Fibroblast of peridontal ligament (primary cell): ENCODE measurements around the gene DLG2.
"Not testable (repeated sequence)": the region's sequence is repeated elsewhere in the genome, so short reads cannot be mapped to it uniquely, and the experiment has no call there.

Source experiments
- DNase-seq: peaks from one replicate; pipeline ENCODE4 v3.0.0-alpha.2; 2010; ENCODE audit errors: extremely low read depth

DLG2 gene

DNA sequence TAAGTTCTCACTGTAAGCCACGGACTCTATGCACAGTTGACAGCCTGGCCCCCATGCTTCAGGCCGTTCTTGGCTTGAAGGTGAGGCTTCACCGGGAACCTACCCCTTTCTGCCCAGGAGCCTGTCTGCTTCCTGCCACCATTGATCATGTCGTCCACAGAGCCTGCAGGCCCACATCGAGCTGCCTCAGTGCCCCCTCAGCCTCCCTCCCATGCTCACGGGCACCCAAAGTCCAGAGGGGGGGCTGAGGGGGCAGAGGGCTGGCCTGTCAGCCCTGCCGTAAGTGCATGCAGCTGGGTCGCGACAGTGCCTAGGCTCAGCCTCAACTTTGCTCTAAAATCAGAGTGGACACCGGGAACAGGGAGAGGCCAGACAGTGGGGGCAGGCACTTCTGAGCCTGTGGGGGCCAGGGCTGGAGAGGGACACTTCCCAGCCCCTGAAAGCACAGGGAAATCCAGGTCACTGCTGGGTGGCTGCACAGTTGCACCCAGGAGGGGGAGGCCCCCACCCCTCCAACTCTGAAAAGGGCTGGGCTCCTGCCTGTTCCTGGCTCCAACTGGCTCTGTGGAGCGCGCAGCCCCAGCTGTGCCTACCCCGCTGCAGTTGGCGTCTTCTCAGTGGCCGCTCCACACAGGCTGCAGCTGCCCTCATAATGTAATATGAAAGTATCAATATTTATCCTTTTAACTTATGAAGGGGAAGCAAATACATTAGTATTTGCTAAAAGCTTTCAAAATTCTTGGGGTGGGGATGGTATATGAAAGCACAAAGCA, 598.6 kb downstream of the DLG2 start:
- DNase-seq: no peak

DNA sequence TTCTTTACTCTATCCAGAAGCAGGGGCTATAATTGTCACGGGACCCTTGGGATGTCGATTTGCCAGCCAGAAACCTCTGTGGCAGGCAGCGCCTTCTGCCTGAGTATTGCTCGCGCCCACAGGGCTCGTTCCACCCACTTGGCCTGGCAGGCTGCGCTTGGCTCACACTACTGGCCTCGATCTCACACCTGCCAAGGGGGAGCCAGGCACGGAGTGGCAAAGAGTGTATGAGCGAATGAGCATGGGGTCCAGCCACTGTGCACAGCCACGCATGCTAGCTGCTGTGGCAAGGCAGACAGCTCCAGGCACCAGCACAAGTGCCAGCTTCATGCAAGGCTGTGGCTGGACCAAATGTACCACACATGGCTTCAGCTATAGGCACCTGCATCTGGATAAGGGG, 599.8 kb downstream of the DLG2 start:
- no peak for DNase-seq

DNA sequence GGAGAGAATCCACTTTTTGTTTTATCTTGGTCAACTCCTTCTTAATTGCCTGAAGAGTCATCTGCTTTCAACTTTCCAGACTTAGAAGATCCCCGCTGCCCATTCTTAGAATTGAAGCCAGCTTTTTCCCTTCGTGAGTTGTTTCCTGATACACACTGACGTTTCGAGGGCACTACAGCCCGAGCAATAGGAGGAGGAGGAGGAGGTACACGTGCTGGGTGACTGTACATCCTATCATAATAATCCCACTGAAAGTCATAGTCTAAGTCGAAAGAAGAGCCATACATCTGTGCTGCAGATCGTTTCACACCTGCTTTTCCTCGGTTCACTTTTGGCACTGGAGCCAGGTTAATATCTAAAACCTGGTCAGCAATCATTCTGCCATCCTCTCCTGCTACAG, 606.1 kb downstream of the DLG2 start:
- DNase-seq: no peak

DNA sequence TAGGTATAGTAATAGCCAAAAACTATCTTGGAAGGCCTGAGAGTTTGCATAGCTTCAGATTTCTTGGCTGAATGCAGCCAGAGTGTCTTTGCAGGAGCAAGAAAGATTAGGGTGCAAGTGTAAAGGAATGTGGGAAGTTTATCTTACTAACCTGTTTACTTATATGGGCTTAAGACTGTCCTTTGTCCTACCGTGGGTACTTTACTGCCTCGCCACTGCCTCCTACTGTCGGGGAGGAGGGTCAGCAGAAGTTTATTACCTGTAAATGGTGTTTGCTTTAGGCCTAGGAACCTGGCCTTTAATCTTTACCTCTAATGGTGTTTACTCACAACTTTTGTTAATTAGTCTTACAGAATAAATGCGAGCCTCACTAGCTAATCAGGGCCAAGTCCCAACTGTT, 633.8 kb downstream of the DLG2 start:
- peak; percentile 7 for DNase-seq

DNA sequence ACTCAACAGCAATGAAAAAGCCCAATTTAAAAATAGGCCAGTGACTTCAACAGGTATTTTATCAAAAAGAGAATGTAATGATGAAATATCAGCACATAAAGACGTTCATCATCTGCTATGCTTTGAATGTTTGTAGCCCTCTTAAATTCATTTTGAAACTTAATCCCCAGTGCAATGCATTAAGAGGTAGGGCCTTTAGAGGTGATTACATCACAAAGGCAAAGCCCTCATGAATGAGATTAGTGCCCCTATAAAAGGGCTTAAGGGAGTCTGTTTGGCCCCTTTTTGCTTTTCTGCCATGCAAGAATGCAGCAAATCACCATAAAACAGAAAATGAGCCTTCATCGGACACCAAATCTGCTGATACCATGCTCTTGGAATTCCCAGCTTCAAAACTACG, 637.0 kb downstream of the DLG2 start:
- DNase-seq: no peak

DNA sequence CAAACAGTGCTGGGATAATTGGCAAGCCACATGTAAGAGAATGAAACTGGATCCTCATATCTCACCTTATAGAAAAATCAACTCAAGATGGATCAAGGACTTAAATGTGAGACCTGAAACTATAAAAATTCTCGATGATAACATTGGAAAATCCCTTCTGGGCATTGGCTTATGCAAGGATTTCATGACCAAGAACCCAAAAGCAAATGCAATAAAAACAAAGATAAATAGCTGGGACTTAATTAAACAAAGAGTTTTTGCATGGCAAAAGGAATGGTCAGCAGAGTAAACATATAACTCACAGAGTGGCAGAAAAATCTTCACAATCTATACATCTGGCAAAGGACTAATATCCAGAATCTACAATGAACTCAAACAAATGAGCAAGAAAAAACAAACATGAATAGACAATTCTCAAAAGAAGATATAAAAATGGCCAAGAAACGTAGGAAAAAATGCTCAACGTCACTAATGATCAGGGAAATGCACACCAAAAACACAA, 639.4 kb downstream of the DLG2 start:
- DNase-seq: not testable (repeated sequence)

DNA sequence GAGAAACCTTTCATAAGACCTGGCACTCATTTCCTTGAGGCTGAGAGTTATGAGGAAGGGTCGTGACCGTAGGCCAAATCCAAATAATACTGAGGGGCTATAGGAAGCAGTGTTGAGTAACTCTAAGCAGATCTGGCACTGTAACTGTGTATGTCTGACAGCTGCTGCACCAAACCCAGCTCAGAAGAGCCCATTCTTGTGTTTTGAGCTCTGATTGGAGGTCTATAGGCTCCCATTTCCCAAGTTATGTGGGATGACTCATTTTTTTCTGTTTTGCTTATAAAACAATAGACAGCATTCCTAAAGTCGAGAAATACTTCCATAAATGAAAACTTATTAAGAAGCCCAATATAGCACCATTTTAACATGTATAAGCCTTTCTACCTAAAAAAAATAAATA, 645.8 kb downstream of the DLG2 start:
- peak; percentile 17 for DNase-seq

DNA sequence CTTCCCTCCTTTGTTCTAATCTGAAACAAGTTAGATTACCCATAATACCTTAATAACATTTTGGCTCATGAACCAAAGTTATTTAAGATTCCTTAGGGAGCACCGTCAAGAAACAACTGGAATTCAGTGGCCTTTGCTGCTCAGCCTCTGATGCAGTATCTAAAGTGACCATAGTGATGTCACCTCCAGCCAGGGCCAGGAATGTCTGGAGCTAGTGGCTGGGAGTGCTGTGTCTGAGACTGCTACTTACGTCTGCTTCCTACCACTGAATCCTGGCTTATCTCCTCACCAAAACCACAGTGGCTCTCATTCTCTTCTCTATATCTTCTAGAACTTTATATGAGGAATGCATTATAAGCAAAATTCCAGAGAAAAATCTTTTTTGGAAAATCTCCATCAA, 658.0 kb downstream of the DLG2 start:
- peak; percentile 59 for DNase-seq

DNA sequence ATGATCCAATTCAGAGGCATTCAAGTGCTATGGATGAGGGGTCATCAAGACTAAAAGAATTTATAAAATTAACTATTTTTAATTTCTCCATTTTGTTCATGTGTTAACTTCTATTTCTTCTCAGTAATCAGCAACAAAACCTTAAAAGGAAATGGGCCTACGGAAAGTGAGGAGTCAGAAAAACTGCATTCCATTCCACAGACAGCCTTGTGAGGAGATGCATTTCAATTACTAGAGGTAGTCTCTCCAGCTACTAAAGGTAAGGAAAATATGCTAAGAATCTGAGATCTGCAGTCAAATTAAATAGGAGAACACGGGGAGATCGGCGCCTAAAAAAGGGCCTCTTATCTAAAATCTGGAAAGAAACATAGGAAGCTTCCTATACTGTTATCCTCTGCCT, 661.7 kb downstream of the DLG2 start:
- DNase-seq: no peak

DNA sequence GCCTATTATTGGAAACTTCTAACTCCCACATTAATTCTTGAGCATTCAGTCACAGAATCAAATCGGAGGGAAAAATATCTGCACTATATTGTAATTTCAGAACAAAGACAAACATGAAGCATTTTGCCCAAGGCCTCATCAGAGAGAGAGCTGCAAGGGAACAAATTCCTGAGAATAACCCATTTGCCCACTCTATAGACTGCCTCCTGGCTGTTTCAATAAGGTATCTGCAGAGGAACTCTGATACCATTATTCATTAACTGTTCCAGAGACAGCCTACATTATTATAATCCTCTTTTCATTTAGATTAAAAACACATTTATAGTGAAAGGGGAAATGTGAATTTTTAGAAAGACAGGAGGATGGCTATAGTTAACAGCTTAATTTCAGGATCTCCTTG, 663.9 kb downstream of the DLG2 start:
- DNase-seq: no peak

DNA sequence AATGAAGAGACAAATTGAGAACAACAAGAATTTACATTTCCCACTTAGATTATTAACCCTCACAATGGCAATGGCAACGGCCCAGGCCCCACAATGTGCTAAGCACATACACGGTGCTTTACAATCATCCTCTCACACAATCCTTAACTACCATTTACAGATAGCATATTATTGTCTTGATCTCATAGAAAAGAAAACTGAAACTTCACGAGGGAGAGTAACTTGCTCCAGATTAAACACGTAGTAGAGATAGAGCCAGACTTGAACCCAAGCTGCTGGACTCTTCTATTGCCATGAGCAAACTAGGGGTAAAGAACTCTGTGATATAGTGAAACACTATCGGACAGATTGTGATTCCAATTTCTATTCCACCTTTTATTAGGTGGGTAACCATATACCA, 665.1 kb downstream of the DLG2 start:
- no peak for DNase-seq

DNA sequence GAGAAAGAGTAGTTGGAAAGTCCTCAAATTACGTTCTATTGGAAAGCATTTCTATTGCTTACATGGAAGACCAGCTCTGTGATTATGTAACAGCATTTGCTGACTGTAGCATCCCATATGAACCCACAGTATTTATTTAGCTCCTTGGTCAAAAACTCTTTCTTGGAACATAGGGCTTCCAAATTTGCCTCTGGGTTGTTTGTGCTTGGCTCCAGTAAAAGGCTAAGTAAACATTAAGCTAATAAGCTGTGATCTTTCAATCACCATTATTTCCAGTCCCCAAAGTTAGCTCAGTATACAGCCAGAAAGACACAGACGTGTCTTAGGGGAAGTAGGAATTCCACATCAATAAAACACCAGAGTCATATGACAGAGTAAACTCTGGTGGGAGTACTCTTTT, 668.8 kb downstream of the DLG2 start:
- peak; percentile 50 for DNase-seq

DNA sequence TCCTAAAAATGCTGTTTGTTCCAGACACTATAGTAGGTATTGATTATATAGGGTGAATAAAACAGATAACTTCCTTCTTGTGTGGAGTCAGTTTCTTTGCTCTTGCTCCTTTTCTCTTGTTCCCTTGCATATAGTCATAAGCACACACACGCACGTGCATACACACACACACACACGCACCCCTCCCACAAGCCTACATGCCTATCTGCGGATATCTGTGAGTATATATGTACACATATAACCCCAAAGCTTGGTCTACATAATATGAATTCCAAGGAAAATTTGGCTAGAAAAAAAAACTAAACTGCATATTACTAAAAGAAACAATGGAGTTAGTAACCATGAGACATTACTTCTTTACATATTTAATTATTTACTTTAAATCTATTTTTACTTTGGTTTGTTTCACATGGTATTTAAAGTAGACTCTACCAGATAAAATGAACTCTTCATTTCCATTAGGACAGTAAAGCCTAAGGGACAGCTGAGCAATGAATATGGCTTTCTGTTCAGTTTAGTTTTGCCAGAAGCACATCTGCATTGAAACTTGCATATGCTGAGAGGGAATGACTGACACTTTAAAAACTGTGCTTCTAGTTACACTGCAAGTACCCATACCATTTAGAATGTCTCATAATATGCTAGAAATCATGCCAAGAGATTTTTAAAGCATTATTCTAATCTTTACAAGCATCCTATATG, 676.4 kb downstream of the DLG2 start:
- DNase-seq: no peak

DNA sequence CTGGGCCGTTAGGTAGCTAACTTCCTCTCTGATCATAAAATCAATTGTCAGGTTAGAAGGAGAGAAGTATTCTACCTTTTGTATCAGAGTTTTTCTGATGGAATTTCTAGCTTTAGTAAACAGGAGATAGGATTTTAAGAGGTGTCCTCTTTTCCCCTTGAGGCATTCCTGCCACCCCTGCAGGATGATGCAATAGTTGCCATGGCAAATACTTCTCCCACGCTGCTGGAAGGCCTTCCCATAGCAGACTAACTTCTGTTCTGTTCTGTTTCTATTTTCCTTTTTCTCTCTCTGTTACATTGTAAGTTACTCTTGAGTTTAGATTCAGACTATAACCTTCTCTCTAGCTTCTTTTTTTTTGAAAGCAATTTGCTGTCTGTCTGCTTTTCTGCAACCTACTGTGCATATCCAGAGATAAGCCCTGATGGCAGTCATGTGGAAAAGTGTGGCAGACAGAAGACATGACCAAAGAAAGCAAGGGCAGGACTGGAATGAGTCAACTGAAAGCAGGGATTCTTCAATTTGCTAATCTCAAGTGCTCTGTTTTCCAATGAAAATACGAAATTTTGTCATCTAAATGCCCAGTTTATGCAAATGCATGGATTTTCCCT, 679.1 kb downstream of the DLG2 start:
- DNase-seq: peak; percentile 16

DNA sequence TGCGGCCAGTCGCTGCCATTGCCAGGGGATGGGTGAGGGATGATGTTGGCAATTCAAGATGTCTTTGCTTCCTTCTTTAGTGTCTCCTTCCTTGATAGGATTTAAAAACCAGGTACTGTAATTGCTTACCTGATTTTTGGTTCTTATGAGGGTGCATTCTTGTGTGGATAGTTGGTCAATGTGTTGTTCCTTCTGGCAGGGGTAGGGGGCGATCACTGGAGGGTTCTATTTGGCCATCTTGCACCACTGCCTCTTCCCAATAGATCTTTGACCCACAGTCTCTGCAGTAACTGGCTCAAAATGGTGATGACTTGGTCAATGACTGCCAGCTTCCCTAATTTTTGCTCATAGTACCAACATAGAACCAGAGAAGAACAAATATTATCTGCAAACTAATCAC, 680.1 kb downstream of the DLG2 start:
- no peak for DNase-seq

DNA sequence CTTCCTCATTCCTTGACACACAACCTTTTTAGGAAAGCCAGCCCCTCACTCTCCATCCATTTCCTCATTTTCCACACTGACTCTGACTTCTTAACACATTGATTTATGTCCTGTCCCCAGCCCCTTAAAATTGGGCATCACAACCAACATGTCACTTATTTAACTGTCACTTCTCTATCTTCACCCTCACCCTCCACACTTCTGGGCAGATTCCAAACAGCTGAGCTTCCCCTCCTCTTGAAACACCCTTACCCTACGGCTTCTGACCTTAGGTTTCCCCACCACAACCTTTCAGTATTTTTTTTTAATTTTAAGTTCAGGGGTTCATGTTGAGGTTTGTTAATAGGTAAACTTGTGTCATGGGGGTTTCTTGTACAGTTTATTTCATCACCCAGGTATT, 696.3 kb downstream of the DLG2 start:
- no peak for DNase-seq

DNA sequence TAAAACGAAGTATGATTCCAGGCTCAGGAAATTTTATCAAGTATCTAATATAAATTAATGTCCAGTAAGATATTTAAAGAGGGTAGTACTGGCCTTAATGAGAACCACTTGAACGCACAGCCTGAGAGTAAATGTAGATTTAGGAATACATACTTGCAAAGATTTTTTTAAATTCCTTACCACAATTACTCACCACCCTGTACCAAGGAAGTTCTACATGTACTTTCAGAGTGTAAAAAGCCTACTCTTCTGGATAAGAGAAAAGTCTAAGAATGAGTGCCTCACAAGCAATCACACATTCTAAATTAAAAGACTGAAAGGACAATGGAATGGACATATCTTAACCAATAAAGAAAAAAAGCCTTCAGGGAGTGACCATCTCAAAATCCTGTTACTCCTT, 697.4 kb downstream of the DLG2 start:
- DNase-seq: no peak

DNA sequence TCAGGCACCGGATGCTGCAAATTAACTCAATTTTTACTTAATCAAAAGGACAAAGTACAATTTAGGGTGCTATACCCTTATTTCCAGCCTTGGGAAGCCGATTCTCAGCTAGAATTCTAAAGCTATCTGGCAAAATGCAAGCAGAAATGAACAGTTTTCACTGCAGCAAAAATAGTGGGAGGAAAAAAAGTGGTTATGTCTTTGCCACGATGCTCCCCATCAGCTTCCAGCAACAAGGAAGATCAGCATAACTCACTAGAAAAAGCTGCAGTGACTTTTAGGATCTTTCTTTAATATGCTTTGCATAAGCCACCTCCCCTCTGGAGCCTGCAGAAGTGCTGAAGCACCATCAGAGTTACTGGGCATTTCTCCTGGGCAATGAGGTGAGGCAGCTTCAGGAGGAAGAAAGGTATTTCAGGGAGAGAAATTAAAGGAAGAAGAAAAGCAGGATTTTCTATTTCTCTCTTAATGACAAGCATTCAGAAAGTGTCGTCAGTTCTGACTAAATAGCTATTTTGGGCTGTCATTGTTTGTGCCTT, 702.9 kb downstream of the DLG2 start:
- DNase-seq: no peak

DNA sequence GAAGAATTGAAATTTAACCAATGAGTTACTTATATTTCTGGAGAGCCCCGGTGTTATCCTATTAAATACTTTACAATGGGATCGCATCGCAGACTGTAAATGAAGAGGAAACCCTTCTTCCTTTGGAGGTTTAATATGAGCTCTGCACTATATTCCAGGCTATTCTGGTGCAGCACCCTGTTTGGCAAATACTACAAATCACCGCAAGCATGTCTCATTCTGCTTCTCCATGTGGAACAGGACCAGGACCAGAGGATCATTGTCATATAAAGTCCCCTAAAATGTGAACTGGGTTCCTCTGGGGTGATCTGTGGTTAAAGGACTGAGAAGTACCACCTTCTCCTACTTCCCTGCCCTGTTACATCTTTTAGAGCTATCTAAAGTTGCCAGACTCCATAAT, 703.7 kb downstream of the DLG2 start:
- no peak for DNase-seq

DNA sequence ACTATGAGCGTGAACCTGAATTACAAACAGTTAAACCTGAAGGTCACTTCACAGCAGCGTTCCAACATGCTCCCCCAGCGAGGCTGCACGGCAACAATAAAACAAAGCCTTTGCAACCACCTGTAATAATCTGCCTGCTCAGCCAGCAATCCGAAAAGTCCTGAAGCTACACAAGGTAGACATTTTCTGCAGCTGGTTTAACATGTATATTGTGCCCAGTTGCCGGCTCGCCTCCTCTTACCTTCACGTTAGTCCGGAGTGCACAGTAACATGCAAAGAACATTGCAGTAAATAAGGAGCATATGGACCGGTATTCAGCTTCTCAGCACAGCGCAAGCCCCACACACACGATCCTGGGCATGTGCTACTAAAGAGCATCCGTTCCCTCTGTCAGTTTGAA, 704.3 kb downstream of the DLG2 start:
- no peak for DNase-seq

DNA sequence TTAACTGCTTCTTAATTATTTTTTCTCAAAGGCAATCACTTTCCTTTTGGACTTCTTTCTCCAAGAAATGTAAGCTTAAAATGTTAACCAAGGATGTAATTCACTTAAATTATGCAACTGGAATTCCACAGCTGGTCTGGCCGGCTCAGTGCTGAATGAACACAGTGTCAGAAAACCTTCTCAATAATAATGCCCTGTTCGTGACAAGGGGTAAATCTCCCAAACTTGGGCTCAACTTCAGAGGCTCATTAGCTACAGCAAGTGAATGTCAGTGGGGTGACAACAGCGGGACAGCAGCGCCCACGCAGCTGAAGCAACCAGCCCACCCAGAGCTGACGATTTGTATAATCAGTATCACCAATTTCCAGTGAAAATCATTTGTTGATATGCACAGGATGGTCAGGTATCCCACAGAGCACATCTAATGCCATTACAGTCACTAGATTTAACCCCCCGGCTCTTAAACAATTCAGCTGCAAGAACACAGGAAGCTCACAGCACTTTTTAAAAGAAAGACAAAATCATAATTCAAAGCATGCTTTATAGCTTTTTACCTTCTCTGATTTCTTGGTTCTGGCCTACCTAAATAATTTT, 704.8 kb downstream of the DLG2 start:
- DNase-seq: peak; percentile 50

DNA sequence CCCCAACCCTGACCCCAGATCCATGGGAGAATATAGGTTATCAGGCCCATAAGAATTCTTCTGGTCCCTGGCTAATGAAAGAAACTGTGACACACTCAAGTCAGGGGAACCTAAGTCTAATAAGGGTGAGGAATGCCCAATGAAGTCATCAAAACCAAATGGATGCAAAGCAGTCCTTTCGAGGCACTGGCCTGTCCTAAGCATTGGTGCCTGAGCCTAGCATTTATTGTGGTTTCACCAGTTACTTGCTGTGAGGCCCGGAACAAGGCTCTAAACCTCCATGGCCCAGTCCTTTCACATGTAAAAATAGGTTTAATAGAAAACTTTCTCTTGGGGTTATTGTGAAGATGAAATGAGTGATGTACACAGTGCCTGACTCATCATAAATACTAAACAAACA, 712.6 kb downstream of the DLG2 start:
- DNase-seq: no peak
